Natural killer cell treated with Interleukin-12 subunit alpha and Interleukin-12 subunit beta and Interleukin-15 and Interleukin-18, amount 100 ng/mL, for 72 hours (primary cell): Measurements from ENCODE around the gene KLHL3. TPM values are rescaled to one million over a fixed set of nuclear protein-coding genes. Genes with fewer than 3 reads are reported as not detected.

ENCODE experiments used
- ATAC-seq, 2 donors: fragments of 150-1000 bp; cut with Tn5 transposase in 1 of 2; sonication (Bioruptor Pico), chemical (Tn5 transposase) in 1 of 2; 2 replicates each; pipeline ENCODE4 v1.10.0; 2021
- DNase-seq: peaks from one replicate; pipeline ENCODE4 v3.0.0; 2022; ENCODE audit warnings: low spot score
- H3K27ac Mint-ChIP-seq, 2 donors: 1 replicate in 1 of 2; 2 replicates in 1 of 2; pipeline ENCODE4 v1.8.0; 2022; ENCODE audit warnings: mixed read lengths in 2 of 2, mild to moderate bottlenecking in 1 of 2, moderate library complexity in 1 of 2
- H3K27me3 Mint-ChIP-seq, 2 donors: 1 replicate in 1 of 2; 2 replicates in 1 of 2; pipeline ENCODE4 v1.8.0; 2022; ENCODE audit warnings: mixed read lengths in 2 of 2
- H3K36me3 Mint-ChIP-seq: one replicate; pipeline ENCODE4 v1.8.0; 2022; ENCODE audit warnings: mixed read lengths
- H3K4me1 Mint-ChIP-seq, 2 donors: 1 replicate in 1 of 2; 2 replicates in 1 of 2; pipeline ENCODE4 v1.8.0; 2022; ENCODE audit warnings: low read depth in 2 of 2, mixed read lengths in 2 of 2, mild to moderate bottlenecking in 1 of 2
- H3K4me3 Mint-ChIP-seq: one replicate; pipeline ENCODE4 v1.8.0; 2022; ENCODE audit warnings: mixed read lengths
- H3K9me3 Mint-ChIP-seq: 2 replicates; pipeline ENCODE4 v1.8.0; 2022; ENCODE audit warnings: mixed read lengths
- total RNA-seq, 2 donors: library from RNA; stranded (reverse); gene quantifications; one replicate each; pipeline ENCODE4 v1.2.3, GENCODE V29; 2022

KLHL3 gene
- total RNA-seq, 2 donors from 2014 or later = 1.4 to 3.0 TPM

- H3K4me1 Mint-ChIP-seq = peaks cover 3 to 7% of the 10 kb centered on the region in 2 donors
- H3K4me3 Mint-ChIP-seq = no peak overlapping the region
- no peak for ATAC-seq
- no peak for DNase-seq
- H3K27me3 Mint-ChIP-seq = peaks cover 0 to 3% of the 10 kb centered on the region in 2 donors
- H3K36me3 Mint-ChIP-seq = no peaks in the 10 kb centered on the region
- H3K9me3 Mint-ChIP-seq = peaks cover 2% of the 10 kb centered on the region
- no peak overlapping the region for H3K27ac Mint-ChIP-seq
These were observed 607 bp upstream of the KLHL3 start for GRCh38 chr5:137736496-137736895.

DNA sequence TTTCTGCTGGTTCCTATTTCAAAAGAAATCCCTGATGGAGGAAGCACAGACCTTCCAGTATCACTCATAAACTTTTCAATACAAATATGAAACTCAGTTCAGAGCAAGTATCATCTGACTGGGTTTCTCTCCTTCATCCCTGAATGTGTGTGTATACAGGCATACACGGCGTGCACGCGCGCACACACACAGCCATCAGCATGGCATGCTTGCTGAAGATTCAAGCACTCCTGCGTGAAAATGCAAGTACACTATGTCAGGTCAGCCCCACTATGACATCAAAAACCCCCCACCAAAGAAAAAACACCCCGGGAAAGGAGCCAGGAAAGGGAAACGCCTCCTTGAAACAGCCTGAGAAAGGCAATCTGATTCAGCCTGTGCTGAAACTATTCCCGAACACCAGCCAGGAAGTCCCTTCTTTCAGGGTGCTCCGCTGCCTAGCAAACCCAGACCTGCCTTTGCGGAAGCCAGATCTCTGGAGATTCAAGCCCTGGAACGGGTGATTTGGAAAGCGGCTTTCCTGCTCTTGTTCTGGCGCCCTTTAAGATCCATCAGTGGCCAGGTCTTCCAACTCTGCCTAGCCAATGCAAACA lies 831 bp downstream of the KLHL3 start:
- ATAC-seq = peak in 1 of 2 donors; percentile 72
- Mint-ChIP-seq H3K27me3 (peaks cover 0 to 3% of the 10 kb centered on the region in 2 donors), H3K9me3 (peaks cover 2% of the 10 kb centered on the region), H3K4me1 (peaks cover 3 to 7% of the 10 kb centered on the region in 2 donors), H3K4me3 (no peak overlapping the region), H3K36me3 (no peaks in the 10 kb centered on the region), H3K27ac (no peak overlapping the region)
- no peak for DNase-seq

GRCh38 chr5:137734331-137734730 lies 1.6 kb downstream of the KLHL3 start:
- Mint-ChIP-seq H3K4me3 (no peak overlapping the region), H3K4me1 (peaks cover under 1 to 3% of the 10 kb centered on the region in 2 donors), H3K27ac (no peak overlapping the region), H3K9me3 (peaks cover 2% of the 10 kb centered on the region), H3K36me3 (no peaks in the 10 kb centered on the region), H3K27me3 (peaks cover 0 to 3% of the 10 kb centered on the region in 2 donors)
- ATAC-seq (no peak), DNase-seq (no peak)

DNA sequence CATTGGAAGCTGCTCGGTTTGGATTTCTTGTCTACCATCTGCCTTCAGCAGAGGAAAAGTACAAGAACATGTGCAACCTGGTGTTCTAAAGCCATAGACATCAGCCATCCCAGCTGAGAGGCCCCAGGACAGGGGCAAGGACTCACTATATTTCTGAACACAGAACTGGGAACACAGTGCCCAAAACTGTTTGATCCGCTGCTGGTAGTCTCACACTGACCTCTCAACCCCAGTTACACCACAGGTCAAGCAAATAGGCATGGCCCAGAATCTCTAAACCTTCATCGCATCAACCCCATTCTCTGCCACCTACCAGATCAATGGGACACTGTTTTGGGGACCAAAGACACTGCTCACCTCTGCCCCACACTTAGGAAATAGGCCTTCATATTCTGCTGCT lies 2.0 kb downstream of the KLHL3 start:
- peaks cover 0 to 3% of the 10 kb centered on the region in 2 donors for H3K4me1 Mint-ChIP-seq
- peaks cover 2% of the 10 kb centered on the region for H3K9me3 Mint-ChIP-seq
- peaks cover 0 to 3% of the 10 kb centered on the region in 2 donors for H3K27me3 Mint-ChIP-seq
- no peak overlapping the region for H3K4me3 Mint-ChIP-seq
- no peaks in the 10 kb centered on the region for H3K36me3 Mint-ChIP-seq
- no peak overlapping the region for H3K27ac Mint-ChIP-seq
- ATAC-seq (no peak), DNase-seq (no peak)

GRCh38 chr5:137733006-137733405 lies 2.9 kb downstream of the KLHL3 start:
- H3K4me3 Mint-ChIP-seq = no peak overlapping the region

DNA sequence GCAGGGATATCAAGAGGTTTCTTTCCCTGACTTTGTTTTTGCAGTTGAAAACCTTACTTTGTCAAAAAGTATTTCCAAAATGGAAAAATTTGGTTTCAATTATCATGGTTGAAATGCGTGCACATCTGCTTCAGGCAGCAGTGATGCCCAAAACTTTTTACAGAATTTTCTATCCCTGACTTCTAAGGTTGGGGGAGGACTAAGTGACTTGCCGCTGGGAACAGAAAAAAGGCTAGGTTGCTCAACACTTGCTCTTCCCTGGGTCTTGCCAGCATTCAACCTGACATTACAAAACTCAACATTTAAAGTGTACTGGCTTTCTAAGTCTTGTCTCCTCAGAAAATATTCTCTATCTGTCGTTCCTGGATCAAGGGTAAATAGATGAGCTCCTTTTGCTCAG lies 4.7 kb downstream of the KLHL3 start:
- no peak for DNase-seq
- no peak for ATAC-seq
- peaks cover 0 to 3% of the 10 kb centered on the region in 2 donors for H3K4me1 Mint-ChIP-seq
- no peaks in the 10 kb centered on the region for H3K36me3 Mint-ChIP-seq
- no peaks in the 10 kb centered on the region for H3K9me3 Mint-ChIP-seq
- H3K27ac Mint-ChIP-seq = no peak overlapping the region
- H3K4me3 Mint-ChIP-seq = no peak overlapping the region
- H3K27me3 Mint-ChIP-seq = no peaks in the 10 kb centered on the region

More at GRCh38 chr5:137733006-137733405, 2.9 kb downstream of the KLHL3 start:
- Mint-ChIP-seq H3K9me3 (peaks cover 2% of the 10 kb centered on the region), H3K27ac (no peak overlapping the region), H3K4me1 (peaks cover 0 to 3% of the 10 kb centered on the region in 2 donors), H3K36me3 (no peaks in the 10 kb centered on the region), H3K27me3 (peaks cover 0 to 3% of the 10 kb centered on the region in 2 donors)
- ATAC-seq (no peak), DNase-seq (no peak)

GRCh38 chr5:137730336-137730735 lies 5.6 kb downstream of the KLHL3 start:
- DNase-seq (no peak), ATAC-seq (no peak)
- Mint-ChIP-seq H3K27me3 (no peaks in the 10 kb centered on the region), H3K4me3 (no peak overlapping the region), H3K27ac (no peak overlapping the region), H3K9me3 (no peaks in the 10 kb centered on the region), H3K36me3 (no peaks in the 10 kb centered on the region), H3K4me1 (peaks cover 0 to 3% of the 10 kb centered on the region in 2 donors)

DNA sequence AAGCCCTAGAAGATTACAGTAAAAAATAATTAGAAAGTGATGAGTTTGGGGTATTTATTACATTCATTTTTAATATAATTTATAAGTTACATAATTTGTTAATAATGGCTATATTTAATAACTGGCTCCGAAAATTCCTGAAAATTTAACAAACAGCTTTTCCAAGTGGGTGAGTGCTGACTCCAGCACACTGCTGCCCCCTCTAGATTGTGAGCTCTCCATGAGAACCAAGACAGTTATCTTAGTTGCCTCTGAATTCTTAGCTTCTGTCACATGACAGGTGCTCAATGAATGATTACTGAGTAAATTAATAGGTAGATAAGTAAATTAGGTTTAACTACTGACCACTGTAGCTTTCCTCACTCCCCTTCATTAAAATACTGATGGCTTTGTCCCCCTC lies 7.8 kb downstream of the KLHL3 start:
- Mint-ChIP-seq H3K36me3 (no peaks in the 10 kb centered on the region), H3K27me3 (no peaks in the 10 kb centered on the region), H3K27ac (no peak overlapping the region), H3K9me3 (no peaks in the 10 kb centered on the region), H3K4me1 (no peaks in the 10 kb centered on the region), H3K4me3 (no peak overlapping the region)
- ATAC-seq = no peak
- DNase-seq = no peak

GRCh38 chr5:137727623-137728022 lies 8.3 kb downstream of the KLHL3 start:
- H3K27me3 Mint-ChIP-seq = no peaks in the 10 kb centered on the region
- no peak overlapping the region for H3K27ac Mint-ChIP-seq
- no peaks in the 10 kb centered on the region for H3K4me1 Mint-ChIP-seq
- DNase-seq (no peak), ATAC-seq (no peak)
- no peaks in the 10 kb centered on the region for H3K36me3 Mint-ChIP-seq
- no peaks in the 10 kb centered on the region for H3K9me3 Mint-ChIP-seq
- no peak overlapping the region for H3K4me3 Mint-ChIP-seq

- H3K9me3 Mint-ChIP-seq = no peaks in the 10 kb centered on the region
These were observed 11.6 kb downstream of the KLHL3 start for GRCh38 chr5:137724251-137724650.

DNA sequence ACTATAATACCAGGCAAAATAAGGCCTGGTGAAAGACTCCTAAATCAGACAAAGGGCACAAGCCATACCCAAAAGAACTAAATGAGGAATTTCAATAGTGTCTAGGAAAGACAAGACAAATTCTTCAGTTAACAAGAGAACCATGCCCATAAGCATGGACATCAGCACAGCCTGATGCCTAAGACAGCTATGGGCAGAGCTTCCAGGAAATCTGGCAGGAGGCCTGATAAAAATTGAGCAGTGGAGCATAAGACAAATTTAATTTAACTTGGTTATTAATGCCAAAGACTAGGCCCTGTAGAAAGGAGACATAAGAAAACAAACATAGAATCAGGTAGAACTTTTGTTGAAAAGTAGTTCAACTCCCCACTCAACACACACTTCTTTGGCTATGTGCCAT lies 17.3 kb downstream of the KLHL3 start:
- DNase-seq (no peak), ATAC-seq (no peak)
- Mint-ChIP-seq H3K4me1 (no peaks in the 10 kb centered on the region), H3K27ac (no peak overlapping the region), H3K4me3 (no peak overlapping the region), H3K36me3 (no peaks in the 10 kb centered on the region), H3K27me3 (no peaks in the 10 kb centered on the region), H3K9me3 (no peaks in the 10 kb centered on the region)

More at GRCh38 chr5:137724251-137724650, 11.6 kb downstream of the KLHL3 start:
- Mint-ChIP-seq H3K4me3 (no peak overlapping the region), H3K27ac (no peak overlapping the region), H3K4me1 (no peaks in the 10 kb centered on the region), H3K27me3 (no peaks in the 10 kb centered on the region), H3K36me3 (no peaks in the 10 kb centered on the region)
- no peak for DNase-seq
- ATAC-seq = no peak

- Mint-ChIP-seq H3K4me3 (no peak overlapping the region), H3K36me3 (no peaks in the 10 kb centered on the region), H3K4me1 (no peaks in the 10 kb centered on the region), H3K27me3 (no peaks in the 10 kb centered on the region), H3K9me3 (no peaks in the 10 kb centered on the region), H3K27ac (no peak overlapping the region)
- no peak for ATAC-seq
- no peak for DNase-seq
These were observed 19.6 kb downstream of the KLHL3 start for GRCh38 chr5:137716337-137716736.

GRCh38 chr5:137715456-137715855 lies 20.4 kb downstream of the KLHL3 start:
- ATAC-seq (no peak), DNase-seq (no peak)
- H3K27me3 Mint-ChIP-seq = no peaks in the 10 kb centered on the region
- H3K4me3 Mint-ChIP-seq = no peak overlapping the region
- no peaks in the 10 kb centered on the region for H3K4me1 Mint-ChIP-seq
- H3K27ac Mint-ChIP-seq = no peak overlapping the region
- no peaks in the 10 kb centered on the region for H3K9me3 Mint-ChIP-seq
- H3K36me3 Mint-ChIP-seq = no peaks in the 10 kb centered on the region

DNA sequence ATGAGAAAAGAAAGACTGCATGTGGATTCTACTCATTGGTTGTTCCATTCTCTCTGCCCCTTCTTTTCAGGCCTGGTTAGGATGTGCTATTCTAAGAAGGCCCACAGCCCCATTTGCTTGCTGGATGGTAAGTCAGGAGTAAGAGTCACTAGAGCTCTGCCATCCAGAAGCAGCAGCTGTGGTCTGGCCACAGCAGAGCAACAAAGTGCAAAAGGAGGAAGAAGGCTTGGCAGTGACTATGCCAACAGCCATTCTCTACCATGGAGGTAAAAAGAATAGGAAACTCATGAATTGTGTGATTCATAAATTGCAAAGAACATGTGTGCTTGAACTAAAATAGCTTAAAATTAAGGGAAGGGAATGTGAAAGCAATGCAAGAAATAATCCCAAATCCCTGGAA lies 20.9 kb downstream of the KLHL3 start:
- ATAC-seq (no peak), DNase-seq (no peak)
- no peaks in the 10 kb centered on the region for H3K36me3 Mint-ChIP-seq
- no peaks in the 10 kb centered on the region for H3K4me1 Mint-ChIP-seq
- H3K27me3 Mint-ChIP-seq = no peaks in the 10 kb centered on the region
- no peak overlapping the region for H3K27ac Mint-ChIP-seq
- H3K9me3 Mint-ChIP-seq = no peaks in the 10 kb centered on the region
- no peak overlapping the region for H3K4me3 Mint-ChIP-seq

DNA sequence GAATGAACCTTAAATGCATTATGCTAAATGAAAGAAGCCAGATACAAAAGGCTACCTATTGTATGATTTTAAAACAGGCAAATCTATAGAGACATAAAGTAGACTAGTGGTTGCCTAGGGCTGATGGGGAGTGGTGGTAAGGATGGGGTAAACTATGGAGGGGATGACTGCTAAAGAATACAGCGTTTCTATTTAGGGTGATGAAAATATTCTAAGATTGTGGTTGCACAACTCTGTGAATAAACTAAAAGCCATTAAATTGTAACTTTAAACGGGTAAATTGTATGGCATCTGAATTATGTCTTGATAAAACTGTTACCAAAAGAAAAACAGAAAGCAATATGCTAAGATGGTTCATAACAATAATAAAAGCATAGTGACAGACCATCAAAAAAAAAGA lies 21.4 kb downstream of the KLHL3 start:
- no peak for ATAC-seq
- H3K4me1 Mint-ChIP-seq = no peaks in the 10 kb centered on the region

More for the DNA sequence above, 21.4 kb downstream of the KLHL3 start:
- no peaks in the 10 kb centered on the region for H3K27me3 Mint-ChIP-seq
- no peak overlapping the region for H3K4me3 Mint-ChIP-seq
- H3K27ac Mint-ChIP-seq = no peak overlapping the region
- no peaks in the 10 kb centered on the region for H3K9me3 Mint-ChIP-seq
- DNase-seq = no peak
- H3K36me3 Mint-ChIP-seq = no peaks in the 10 kb centered on the region
